ENCODE data around the gene GATA3. TPM values are rescaled to one million over a fixed set of nuclear protein-coding genes. Genes with fewer than 3 reads are reported as not detected.

Gene GATA3
- total and polyA plus RNA-seq, 3 donors from 2014 or later: 0.31 to 1.9 (median 0.50) TPM

GRCh38 chr10:8013619-8014018 lies 40.9 kb upstream of the GATA3 start:
- Histone ChIP-seq H3K27ac (no peak overlapping the region), H3K4me3 (no peak overlapping the region), H3K9me3 (no peaks in the 10 kb centered on the region), H3K36me3 (ENCODE audit: low read depth, missing control alignments) (no peaks in the 10 kb centered on the region), H3K27me3 (no peaks in the 10 kb centered on the region), H3K4me1 (no peaks in the 10 kb centered on the region)
- 95 to 98% methylated on average over 10 of the region's 10 CpGs for WGBS, 2 donors
- no peak for DNase-seq
- TF ChIP-seq POLR2A (IDR thresholded peaks at IDR 0.05) (no peak), CTCF (IDR thresholded peaks at IDR 0.05) (no peak)
- intact Hi-C loops (cut with DNase I; ENCODE audit: low total_unique reads): no loop called here

- H3K36me3 ChIP-seq (ENCODE audit: low read depth, missing control alignments): no peaks in the 10 kb centered on the region
- no peaks in the 10 kb centered on the region for H3K9me3 ChIP-seq
Measured at GRCh38 chr10:8014649-8015048, 39.8 kb upstream of the GATA3 start.

GRCh38 chr10:8017277-8017676 lies 37.2 kb upstream of the GATA3 start:
- TF ChIP-seq POLR2A (IDR thresholded peaks at IDR 0.05): no peak
- intact Hi-C loops (cut with DNase I; ENCODE audit: low total_unique reads): no loop called here
- Histone ChIP-seq H3K4me3 (no peak overlapping the region), H3K9me3 (no peaks in the 10 kb centered on the region), H3K36me3 (ENCODE audit: low read depth, missing control alignments) (no peaks in the 10 kb centered on the region), H3K4me1 (no peaks in the 10 kb centered on the region), H3K27me3 (no peaks in the 10 kb centered on the region), H3K27ac (no peak overlapping the region)
- 51 to 66% methylated on average over 6 of the region's 6 CpGs for WGBS, 2 donors
- no peak for DNase-seq

More at GRCh38 chr10:8014649-8015048, 39.8 kb upstream of the GATA3 start:
- TF ChIP-seq POLR2A (IDR thresholded peaks at IDR 0.05): no peak
- TF ChIP-seq CTCF (IDR thresholded peaks at IDR 0.05): no peak
- WGBS, 2 donors: 94% methylated on average over 16 of the region's 16 CpGs
- Histone ChIP-seq H3K27me3 (no peaks in the 10 kb centered on the region), H3K4me3 (no peak overlapping the region), H3K4me1 (no peaks in the 10 kb centered on the region), H3K27ac (no peak overlapping the region)
- no peak for DNase-seq
- intact Hi-C loops (cut with DNase I; ENCODE audit: low total_unique reads): no loop called here

GRCh38 chr10:8023321-8023720 lies 31.2 kb upstream of the GATA3 start:
- Histone ChIP-seq H3K4me1 (no peaks in the 10 kb centered on the region), H3K36me3 (ENCODE audit: low read depth, missing control alignments) (no peaks in the 10 kb centered on the region), H3K27me3 (no peaks in the 10 kb centered on the region), H3K9me3 (no peaks in the 10 kb centered on the region), H3K4me3 (no peak overlapping the region), H3K27ac (no peak overlapping the region)
- TF ChIP-seq CTCF (IDR thresholded peaks at IDR 0.05): no peak
- no peak for TF ChIP-seq POLR2A (IDR thresholded peaks at IDR 0.05)
- intact Hi-C loops (cut with DNase I; ENCODE audit: low total_unique reads): no loop called here
- no peak for DNase-seq
- WGBS, 2 donors: 81 to 84% methylated on average over 4 of the region's 4 CpGs

GRCh38 chr10:8023851-8024250 lies 30.6 kb upstream of the GATA3 start:
- no peak overlapping the region for H3K27ac ChIP-seq
- 88% methylated on average over 2 of the region's 2 CpGs for WGBS, 2 donors
- H3K27me3 ChIP-seq: no peaks in the 10 kb centered on the region
- no peak for DNase-seq
- no peaks in the 10 kb centered on the region for H3K4me1 ChIP-seq
- intact Hi-C loops (cut with DNase I; ENCODE audit: low total_unique reads): no loop called here
- no peaks in the 10 kb centered on the region for H3K9me3 ChIP-seq
- no peaks in the 10 kb centered on the region for H3K36me3 ChIP-seq (ENCODE audit: low read depth, missing control alignments)
- H3K4me3 ChIP-seq: no peak overlapping the region
- no peak for TF ChIP-seq CTCF (IDR thresholded peaks at IDR 0.05)
- TF ChIP-seq POLR2A (IDR thresholded peaks at IDR 0.05): no peak

Measured in testis (tissue), 3 donors.